Upper lobe of left lung (tissue), 6 donors: Measurements from ENCODE around the gene GH2. TPM values are rescaled to one million over a fixed set of nuclear protein-coding genes. Genes with fewer than 3 reads are reported as not detected.
"Not testable (repeated sequence)": the region's sequence is repeated elsewhere in the genome, so short reads cannot be mapped to it uniquely, and the experiment has no call there.

Source experiments
- ATAC-seq, 2 donors: fragments of 200-7000 bp; cut with Tn5 transposase; one replicate each; pipeline ENCODE4 v1.9.1; 2022; ENCODE audit warnings: mild to moderate bottlenecking in 2 of 2, moderate library complexity in 2 of 2; ENCODE audit not compliant: low FRiP score in 2 of 2
- DNase-seq, 2 donors: peaks; one replicate each; pipeline ENCODE4 v3.0.0-alpha.2; 2019 to 2020
- H3K27ac ChIP-seq, 4 donors: fragments of 200-600 bp; sonication (generic); one replicate each; pipeline ENCODE4 v1.5.1; 2016 to 2019
- H3K27me3 ChIP-seq, 4 donors: fragments of 200-600 bp; sonication (generic); one replicate each; pipeline ENCODE4 v1.5.1; 2017 to 2019
- H3K36me3 ChIP-seq, 4 donors: fragments of 200-600 bp; sonication (generic); one replicate each; pipeline ENCODE4 v1.5.1; 2016 to 2019
- H3K4me1 ChIP-seq, 4 donors: fragments of 200-600 bp; sonication (generic); one replicate each; pipeline ENCODE4 v1.5.1; 2018 to 2019
- H3K4me3 ChIP-seq, 4 donors: fragments of 200-600 bp; sonication (generic); one replicate each; pipeline ENCODE4 v1.5.1; 2017 to 2019; ENCODE audit warnings: mild to moderate bottlenecking in 2 of 4, moderate library complexity in 1 of 4
- H3K9me3 ChIP-seq, 4 donors: fragments of 200-600 bp; sonication (generic); one replicate each; pipeline ENCODE4 v1.5.1; 2018 to 2019
- EP300 ChIP-seq, 4 donors: sonication (generic); formaldehyde crosslinking; IDR thresholded peaks; one replicate each; pipeline ENCODE4 v1.5.1; 2017; ENCODE audit warnings: antibody characterized with exemption in 4 of 4, control low read depth in 2 of 4
- POLR2AphosphoS5 ChIP-seq, 2 donors: sonication (generic); formaldehyde crosslinking; IDR thresholded peaks; one replicate each; pipeline ENCODE4 v1.5.1; 2017; ENCODE audit warnings: antibody characterized with exemption in 2 of 2
- WGBS, 2 donors: methylation state at CpG; one replicate each; pipeline ENCODE4 v1.1.5; 2017 to 2018; 5-methylcytosine and 5-hydroxymethylcytosine counted together
- total RNA-seq, 6 donors: library from RNA; depleted of rRNA in 4 of 6; stranded (reverse); fragments of >200 nt in 4 of 6; gene quantifications; one replicate each; pipeline versions ENCODE4 v1.1.0 to v1.2.1, GENCODE V29; 2016 to 2021
- TF ChIP-seq, protein P1 (sequence below), 6 experiments: fragments of 450-650 bp in 4 of 6; fragments of 200-600 bp in 2 of 6; sonication (generic) in 2 of 6; IDR thresholded peaks; one replicate each; pipeline ENCODE4 v1.5.1; 2016 to 2019; ENCODE audit warnings: antibody characterized with exemption in 6 of 6
- donor health status: DM: no; HTN: no; CAD: no; lungs with moderate emphysema.
- donor health status: DM: no; HTN: yes; CAD: no; lungs with severe emphysema.

Gene GH2
- total RNA-seq, 6 donors from 2014 or later, result not detected

DNA sequence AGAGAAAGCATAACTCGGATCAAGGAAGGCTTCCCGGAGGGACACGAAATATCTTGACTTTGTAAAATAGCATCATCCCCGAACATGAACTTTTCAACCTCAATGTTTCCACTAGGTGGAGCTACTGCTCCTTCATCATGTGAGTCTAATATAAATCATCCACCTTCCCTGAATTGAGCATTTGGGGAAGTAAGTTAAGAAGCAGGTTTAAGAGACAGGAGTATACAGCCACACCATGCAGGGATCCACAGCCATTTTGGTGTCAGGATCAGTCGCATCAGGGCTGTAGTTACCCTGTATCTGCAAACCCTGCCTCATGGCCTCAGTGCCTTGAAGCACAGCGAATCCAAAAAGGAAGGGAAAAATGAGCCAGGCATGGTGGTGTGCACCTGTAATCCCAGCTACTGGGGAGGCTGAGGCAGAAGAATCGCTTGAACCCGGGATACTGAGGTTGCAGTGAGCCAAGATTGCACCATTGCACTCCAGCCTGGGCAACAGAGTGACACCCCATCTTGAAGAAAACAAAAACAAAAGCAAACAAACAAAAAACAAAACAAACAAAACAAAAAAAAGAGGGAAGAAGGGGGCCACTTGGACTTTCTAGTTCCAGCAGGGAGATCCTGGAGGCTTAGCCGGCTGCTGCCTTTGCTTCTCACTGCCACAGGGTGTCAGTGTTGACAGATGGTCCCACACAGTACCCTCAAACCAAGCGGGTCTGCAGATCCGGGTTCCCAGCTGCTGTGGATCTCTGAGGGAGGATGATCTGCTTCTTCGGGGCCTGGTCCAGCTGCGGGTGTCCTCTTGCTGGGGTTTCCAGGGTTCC lies 7.5 kb upstream of the GH2 start:
- H3K36me3 ChIP-seq, H3K27me3 ChIP-seq, H3K4me3 ChIP-seq, DNase-seq, H3K27ac ChIP-seq, H3K4me1 ChIP-seq, H3K9me3 ChIP-seq: not testable (repeated sequence)
- 26 to 32% methylated on average over 12 to 13 of the region's 13 CpGs for WGBS, 2 donors
- TF ChIP-seq, protein P1, sequence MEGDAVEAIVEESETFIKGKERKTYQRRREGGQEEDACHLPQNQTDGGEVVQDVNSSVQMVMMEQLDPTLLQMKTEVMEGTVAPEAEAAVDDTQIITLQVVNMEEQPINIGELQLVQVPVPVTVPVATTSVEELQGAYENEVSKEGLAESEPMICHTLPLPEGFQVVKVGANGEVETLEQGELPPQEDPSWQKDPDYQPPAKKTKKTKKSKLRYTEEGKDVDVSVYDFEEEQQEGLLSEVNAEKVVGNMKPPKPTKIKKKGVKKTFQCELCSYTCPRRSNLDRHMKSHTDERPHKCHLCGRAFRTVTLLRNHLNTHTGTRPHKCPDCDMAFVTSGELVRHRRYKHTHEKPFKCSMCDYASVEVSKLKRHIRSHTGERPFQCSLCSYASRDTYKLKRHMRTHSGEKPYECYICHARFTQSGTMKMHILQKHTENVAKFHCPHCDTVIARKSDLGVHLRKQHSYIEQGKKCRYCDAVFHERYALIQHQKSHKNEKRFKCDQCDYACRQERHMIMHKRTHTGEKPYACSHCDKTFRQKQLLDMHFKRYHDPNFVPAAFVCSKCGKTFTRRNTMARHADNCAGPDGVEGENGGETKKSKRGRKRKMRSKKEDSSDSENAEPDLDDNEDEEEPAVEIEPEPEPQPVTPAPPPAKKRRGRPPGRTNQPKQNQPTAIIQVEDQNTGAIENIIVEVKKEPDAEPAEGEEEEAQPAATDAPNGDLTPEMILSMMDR (IDR thresholded peaks at IDR 0.05), result peak in 4 of 6 experiments; percentile 16 to 40 (median 37)
- peak in 1 of 2 donors; percentile 87 for ATAC-seq

DNA sequence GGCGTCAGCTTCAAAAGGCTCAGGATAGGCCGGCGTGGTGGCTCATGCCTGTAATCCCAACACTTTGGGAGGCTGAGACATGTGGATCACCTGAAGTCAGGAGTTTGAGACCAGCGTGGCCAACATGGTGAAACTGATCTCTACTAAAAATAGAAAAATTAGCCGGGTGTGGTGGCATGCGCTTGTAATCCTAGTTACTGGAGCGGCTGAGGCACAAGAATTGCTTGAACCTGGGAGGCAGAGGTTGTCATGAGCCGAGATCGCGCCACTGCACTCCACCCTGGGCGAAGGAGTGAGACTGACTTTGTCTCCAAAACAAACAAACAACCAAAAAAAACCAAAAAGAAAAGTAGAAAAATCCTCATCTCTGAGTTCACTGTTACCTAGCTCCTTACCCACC lies 3.4 kb upstream of the GH2 start:
- WGBS, 2 donors, result 90 to 95% methylated on average over 11 of the region's 11 CpGs
- H3K4me1 ChIP-seq, H3K9me3 ChIP-seq, H3K27ac ChIP-seq, DNase-seq, ATAC-seq, H3K4me3 ChIP-seq, H3K27me3 ChIP-seq, H3K36me3 ChIP-seq: not testable (repeated sequence)

DNA sequence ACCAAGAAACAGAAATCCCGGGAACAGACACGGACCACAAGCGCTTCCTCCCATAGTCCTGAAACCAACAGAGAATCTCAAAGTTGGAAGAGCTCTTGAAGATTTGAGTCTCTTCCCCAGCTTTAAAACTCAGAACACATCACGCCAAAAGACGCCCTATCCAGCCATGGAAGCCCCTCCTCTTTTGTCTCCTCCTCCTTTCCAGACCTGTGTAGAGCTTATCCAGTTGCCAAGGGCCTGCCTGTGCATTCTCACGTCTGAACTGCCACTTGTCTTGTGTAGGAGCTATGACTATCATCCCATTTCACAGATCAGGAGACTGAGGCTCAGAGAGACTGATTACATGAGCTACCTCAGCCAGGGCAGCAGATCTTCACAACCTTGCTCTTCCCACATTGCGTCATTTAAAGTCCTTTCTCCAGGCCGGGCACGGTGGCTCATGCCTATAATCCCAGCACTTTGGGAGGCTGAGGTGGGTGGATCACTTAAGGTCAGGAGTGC lies 932 bp upstream of the GH2 start:
- not testable (repeated sequence) for DNase-seq, ATAC-seq
- 65 to 71% methylated on average over 7 to 9 of the region's 9 CpGs for WGBS, 2 donors

DNA sequence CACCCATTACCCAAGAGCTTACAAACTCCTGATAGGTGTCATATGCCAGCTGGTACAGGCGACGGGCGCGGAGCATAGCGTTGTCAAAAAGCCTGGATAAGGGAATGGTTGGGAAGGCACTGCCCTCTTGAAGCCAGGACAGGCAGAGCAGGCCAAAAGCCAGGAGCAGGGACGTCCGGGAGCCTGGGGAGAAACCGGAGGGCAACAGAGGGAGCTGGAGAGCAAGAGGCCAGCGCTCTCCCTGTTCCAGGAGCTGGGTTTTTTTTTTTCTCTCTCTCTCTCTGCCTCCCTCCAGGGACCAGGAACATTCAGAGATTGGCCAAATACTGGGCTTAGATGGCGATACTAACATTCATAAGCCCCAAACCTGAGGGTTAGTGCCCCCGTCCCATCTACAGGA lies 407 bp downstream of the GH2 start:
- DNase-seq, H3K4me3 ChIP-seq, H3K9me3 ChIP-seq, H3K4me1 ChIP-seq, H3K27me3 ChIP-seq, ATAC-seq, H3K27ac ChIP-seq, H3K36me3 ChIP-seq: not testable (repeated sequence)
- 69 to 71% methylated on average over 11 of the region's 11 CpGs for WGBS, 2 donors

More for the DNA sequence above, 932 bp upstream of the GH2 start:
- H3K4me1 ChIP-seq, H3K27ac ChIP-seq, H3K9me3 ChIP-seq, H3K4me3 ChIP-seq, H3K36me3 ChIP-seq, H3K27me3 ChIP-seq: not testable (repeated sequence)

DNA sequence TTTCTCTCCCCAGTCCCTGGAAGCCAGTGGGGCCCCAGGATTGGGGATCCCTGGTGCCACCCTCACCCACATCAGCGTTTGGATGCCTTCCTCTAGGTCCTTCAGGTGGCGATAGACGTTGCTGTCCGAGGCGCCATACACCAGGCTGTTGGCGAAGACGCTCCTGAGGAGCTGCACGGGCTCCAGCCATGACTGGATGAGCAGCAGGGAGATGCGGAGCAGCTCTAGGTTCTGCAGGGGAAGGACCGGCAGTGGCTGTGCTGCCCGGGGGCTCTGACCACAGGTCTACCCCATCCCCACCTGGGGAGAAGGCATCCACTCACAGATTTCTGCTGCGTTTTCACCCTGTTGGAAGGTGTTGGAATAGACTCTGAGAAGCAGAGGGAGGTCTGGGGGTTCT lies 1.0 kb downstream of the GH2 start:
- Histone ChIP-seq H3K27ac (no peak overlapping the region), H3K4me3 (no peak overlapping the region), H3K27me3 (no peaks in the 10 kb centered on the region), H3K4me1 (no peaks in the 10 kb centered on the region), H3K9me3 (no peaks in the 10 kb centered on the region), H3K36me3 (no peaks in the 10 kb centered on the region)
- 88 to 90% methylated on average over 4 to 12 of the region's 12 CpGs for WGBS, 2 donors
- TF ChIP-seq EP300 (IDR thresholded peaks at IDR 0.05), result no peak
- TF ChIP-seq POLR2AphosphoS5 (IDR thresholded peaks at IDR 0.05), result no peak
- DNase-seq, result peak in 1 of 2 donors; percentile 52
- no peak for ATAC-seq

DNA sequence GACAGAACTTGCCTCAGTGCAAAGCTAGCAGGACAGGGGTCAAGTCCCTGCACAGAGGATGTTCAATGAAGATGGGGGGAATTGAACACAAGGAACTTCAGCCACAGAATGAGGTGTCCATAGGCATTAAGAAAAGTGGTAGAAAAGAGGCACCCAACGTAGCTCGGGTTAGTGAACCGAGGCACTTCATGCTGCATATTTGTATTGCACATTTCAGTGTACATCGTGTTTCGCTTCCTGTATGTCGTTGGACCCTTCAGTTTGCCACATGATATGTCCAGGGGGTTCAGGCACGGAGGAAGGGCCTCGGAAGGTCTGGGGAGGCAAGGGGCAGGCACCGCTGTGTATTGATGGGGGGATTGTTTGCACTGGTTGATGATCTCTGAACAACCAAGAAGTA lies 3.3 kb downstream of the GH2 start:
- not testable (repeated sequence) for ATAC-seq, H3K9me3 ChIP-seq, H3K36me3 ChIP-seq, H3K4me1 ChIP-seq, H3K27me3 ChIP-seq, H3K4me3 ChIP-seq, H3K27ac ChIP-seq, DNase-seq
- 80 to 94% methylated on average over 9 of the region's 9 CpGs for WGBS, 2 donors

DNA sequence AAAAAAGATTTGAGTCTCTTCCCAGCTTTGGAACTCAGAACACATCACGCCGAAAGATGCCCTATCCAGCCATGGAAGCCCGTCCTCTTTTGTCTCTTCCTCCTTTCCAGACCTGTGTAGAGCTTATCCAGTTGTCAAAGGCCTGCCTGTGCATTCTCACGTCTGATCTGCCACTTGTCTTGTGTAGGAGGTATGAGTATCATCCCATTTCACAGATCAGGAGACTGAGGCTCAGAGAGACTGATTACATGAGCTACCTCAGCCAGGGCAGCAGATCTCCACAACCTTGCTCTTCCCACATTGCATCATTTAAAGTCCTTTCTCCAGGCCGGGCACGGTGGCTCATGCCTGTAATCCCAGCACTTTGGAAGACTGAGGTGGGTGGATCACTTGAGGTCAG lies 7.1 kb downstream of the GH2 start:
- not testable (repeated sequence) for H3K4me3 ChIP-seq, DNase-seq, ATAC-seq, H3K36me3 ChIP-seq, H3K4me1 ChIP-seq, H3K27ac ChIP-seq, H3K27me3 ChIP-seq, H3K9me3 ChIP-seq
- WGBS, 2 donors, result 84% methylated on average over 6 of the region's 6 CpGs

DNA sequence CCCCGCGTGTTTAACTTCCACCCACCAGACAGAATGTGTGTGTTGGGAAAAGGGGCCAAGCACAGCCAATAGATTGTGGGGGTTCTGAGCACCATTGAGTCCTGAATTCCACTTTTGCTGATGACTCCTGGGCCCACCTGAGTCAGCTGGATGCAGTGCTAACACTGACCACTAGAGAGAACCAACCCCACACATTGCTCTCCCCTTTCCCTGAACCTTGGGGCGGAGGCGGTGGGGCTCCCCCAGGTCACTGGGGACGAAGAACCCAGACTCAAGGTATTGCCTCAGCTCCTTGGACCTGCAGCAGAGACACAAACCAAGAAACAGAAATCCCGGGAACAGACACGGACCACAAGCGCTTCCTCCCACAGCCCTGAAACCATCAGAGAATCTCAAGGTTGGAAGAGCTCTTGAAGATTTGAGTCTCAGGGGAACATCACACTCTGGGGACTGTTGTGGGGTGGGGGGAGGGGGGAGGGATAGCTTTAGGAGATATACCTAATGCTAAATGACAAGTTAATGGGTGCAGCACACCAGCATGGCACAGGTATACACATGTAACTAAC lies 7.6 kb downstream of the GH2 start:
- H3K4me1 ChIP-seq, H3K4me3 ChIP-seq, ATAC-seq, H3K27me3 ChIP-seq, DNase-seq, H3K27ac ChIP-seq, H3K9me3 ChIP-seq, H3K36me3 ChIP-seq: not testable (repeated sequence)
- WGBS, 2 donors, result 75 to 79% methylated on average over 4 to 6 of the region's 8 CpGs

DNA sequence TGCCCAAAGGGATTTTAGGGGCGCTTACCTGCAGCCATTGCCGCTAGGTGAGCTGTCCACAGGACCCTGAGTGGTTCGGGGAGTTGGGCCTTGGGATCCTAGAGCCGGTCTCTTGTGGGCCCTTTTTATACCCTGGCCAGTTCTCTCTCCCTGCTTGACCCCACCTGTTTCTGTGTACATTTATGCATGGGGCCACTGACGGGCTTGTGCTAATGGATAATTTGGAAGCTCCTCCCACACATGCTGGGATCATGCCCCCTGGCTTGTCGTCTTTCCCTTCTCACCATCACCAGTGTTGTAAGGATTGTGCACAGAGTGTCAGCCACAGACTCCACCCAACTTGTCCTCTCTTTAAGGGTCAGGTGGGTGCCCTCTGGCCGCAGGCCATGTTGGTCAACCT lies 8.2 kb downstream of the GH2 start, which contains the start of gene CSH2:
Gene CSH2, minus strand, starts transcription at position 101 of the 400 bp plus-strand sequence. Its CDS starts 63 bp downstream, at position 38.
- H3K9me3 ChIP-seq, DNase-seq, H3K27ac ChIP-seq, H3K27me3 ChIP-seq, ATAC-seq, H3K4me3 ChIP-seq, H3K36me3 ChIP-seq, H3K4me1 ChIP-seq: not testable (repeated sequence)
- 72 to 80% methylated on average over 1 to 3 of the region's 7 CpGs for WGBS, 2 donors

DNA sequence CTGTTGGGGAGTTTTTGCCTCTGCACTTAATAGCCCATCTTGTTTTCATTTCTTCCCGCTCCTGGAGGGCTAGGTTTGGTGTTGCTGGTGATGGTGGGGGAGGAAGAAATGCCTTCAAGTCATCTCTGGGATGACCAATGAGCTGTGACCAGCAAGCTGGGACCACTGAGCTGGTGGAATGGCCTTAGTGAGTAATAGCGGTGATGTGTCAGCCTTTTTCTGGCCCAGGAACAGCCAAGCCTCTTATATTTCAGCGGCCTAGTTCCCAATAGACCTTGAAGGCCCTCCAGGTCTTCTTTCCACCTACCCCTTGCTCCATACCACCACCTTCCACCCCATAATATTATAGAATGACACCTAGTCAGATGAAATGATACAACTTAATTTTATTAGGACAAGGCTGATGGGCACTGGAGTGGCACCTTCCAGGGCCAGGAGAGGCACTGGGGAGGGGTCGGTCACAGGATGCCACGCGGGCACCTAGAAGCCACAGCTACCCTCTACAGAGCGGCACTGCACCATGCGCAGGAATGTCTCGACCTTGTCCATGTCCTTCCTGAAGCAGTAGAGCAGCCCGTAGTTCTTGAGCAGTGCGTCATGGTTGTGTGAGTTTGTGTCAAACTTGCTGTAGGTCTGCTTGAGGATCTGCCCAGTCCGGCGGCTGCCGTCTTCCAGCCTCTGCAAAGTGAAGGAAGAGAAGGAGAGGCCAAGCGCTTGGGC lies 9.9 kb downstream of the GH2 start:
- WGBS, 2 donors, result 88 to 96% methylated on average over 10 to 15 of the region's 15 CpGs
- not testable (repeated sequence) for H3K27ac ChIP-seq, DNase-seq, H3K4me1 ChIP-seq, H3K27me3 ChIP-seq, H3K9me3 ChIP-seq, H3K4me3 ChIP-seq, H3K36me3 ChIP-seq, ATAC-seq

DNA sequence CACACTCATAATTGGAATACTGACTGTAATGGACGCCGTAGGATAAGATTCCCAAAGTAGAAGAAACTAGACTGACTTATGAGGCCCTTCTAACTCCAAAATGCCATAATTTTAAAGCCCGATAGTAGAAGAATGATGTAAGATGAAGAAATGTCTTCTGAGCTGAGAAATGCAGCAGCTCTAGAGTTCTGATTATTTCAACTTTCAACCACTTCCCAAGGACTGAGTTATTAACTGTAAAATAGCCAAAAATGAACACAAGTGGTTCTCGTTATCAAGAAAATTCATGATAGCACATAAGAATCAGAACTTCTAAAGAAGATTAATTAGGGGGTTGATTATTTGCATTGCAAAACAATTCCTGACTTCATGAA lies 11.5 kb downstream of the GH2 start:
- ATAC-seq, H3K4me3 ChIP-seq, H3K36me3 ChIP-seq, H3K27ac ChIP-seq, H3K4me1 ChIP-seq, H3K9me3 ChIP-seq, DNase-seq, H3K27me3 ChIP-seq: not testable (repeated sequence)
- 80 to 93% methylated on average over 4 of the region's 4 CpGs for WGBS, 2 donors
